OCI-LY1 (cell line): ENCODE data around the gene SNX1.

Experiments
- EZH2 ChIP-seq: fragments of 200-600 bp; sonication (generic), shearing (Covaris generic); IDR thresholded peaks from 2 replicates; pipeline ENCODE4 v1.8.0; 2017; ENCODE audit warnings: borderline replicate concordance, mixed run types, mild to moderate bottlenecking, antibody characterized with exemption, low read length, moderate library complexity, mixed read lengths
- TF ChIP-seq, protein P1 (sequence below): fragments of 200-600 bp; sonication (generic), shearing (Covaris generic); IDR thresholded peaks from 2 replicates; pipeline ENCODE4 v1.5.1; 2017; ENCODE audit warnings: mild to moderate bottlenecking, antibody characterized with exemption, low read length, moderate library complexity, mixed read lengths

DNA sequence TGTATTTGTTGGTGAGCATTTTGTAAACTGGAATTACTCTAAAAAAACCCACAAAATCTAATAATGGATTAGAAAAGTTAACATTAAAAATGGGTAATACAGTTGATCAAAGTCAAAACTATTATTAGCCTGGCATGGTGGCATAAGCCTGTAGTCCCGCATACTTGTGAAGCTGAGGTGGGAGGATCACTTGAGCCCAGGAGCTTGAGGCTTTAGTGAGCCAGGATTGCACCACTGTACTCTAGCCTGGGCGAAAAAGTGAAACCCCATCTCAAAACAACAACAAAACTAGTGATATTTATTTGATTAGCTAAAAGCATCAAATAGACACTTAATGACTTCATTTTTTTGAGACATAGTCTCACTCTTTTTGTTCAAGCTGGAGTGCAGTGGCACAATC lies 3.6 kb downstream of the SNX1 start:
- TF ChIP-seq, protein P1, sequence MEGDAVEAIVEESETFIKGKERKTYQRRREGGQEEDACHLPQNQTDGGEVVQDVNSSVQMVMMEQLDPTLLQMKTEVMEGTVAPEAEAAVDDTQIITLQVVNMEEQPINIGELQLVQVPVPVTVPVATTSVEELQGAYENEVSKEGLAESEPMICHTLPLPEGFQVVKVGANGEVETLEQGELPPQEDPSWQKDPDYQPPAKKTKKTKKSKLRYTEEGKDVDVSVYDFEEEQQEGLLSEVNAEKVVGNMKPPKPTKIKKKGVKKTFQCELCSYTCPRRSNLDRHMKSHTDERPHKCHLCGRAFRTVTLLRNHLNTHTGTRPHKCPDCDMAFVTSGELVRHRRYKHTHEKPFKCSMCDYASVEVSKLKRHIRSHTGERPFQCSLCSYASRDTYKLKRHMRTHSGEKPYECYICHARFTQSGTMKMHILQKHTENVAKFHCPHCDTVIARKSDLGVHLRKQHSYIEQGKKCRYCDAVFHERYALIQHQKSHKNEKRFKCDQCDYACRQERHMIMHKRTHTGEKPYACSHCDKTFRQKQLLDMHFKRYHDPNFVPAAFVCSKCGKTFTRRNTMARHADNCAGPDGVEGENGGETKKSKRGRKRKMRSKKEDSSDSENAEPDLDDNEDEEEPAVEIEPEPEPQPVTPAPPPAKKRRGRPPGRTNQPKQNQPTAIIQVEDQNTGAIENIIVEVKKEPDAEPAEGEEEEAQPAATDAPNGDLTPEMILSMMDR, result no peak
- no peak for TF ChIP-seq EZH2
